Measurements from ENCODE around the gene GPD2. TPM values are rescaled to one million over a fixed set of nuclear protein-coding genes. Genes with fewer than 3 reads are reported as not detected.

The GPD2 gene
- total and polyA plus RNA-seq, 2 donors (not counting 1 experiment from before 2014, with no cell fraction given), result 5.1 to 26.8 TPM

- no peaks in the 10 kb centered on the region for H3K27me3 Mint-ChIP-seq
Observed at GRCh38 chr2:156505696-156506095, 69.5 kb downstream of the GPD2 start.

GRCh38 chr2:156511122-156511521 lies 74.9 kb downstream of the GPD2 start:
- CTCF ChIA-PET, result no interaction called here
- TF ChIP-seq EZH2 (IDR thresholded peaks at IDR 0.05; ENCODE audit: borderline replicate concordance, insufficient read depth, low read depth, low read length, poor library complexity, severe bottlenecking), result no peak
- no peak for TF ChIP-seq CTCF (IDR thresholded peaks at IDR 0.05)
- H3K9me3 Mint-ChIP-seq (ENCODE audit: insufficient read depth), result no peaks in the 10 kb centered on the region
- DNase-seq (no peak), ATAC-seq (ENCODE audit: low read depth) (no peak)
- Histone ChIP-seq H3K79me2 (ENCODE audit: control insufficient read depth, insufficient read depth, low read length) (no peaks in the 10 kb centered on the region), H3K9me3 (ENCODE audit: control extremely low read depth in 1 of 3, control insufficient read depth in 2 of 3, insufficient read depth in 1 of 3, low read length in 2 of 3) (no peaks in the 10 kb centered on the region), H3K4me3 (ENCODE audit: control extremely low read depth in 1 of 5, extremely low read depth in 1 of 5, insufficient read depth in 1 of 5, low read depth in 2 of 5, low read length in 4 of 5) (no peak overlapping the region), H3K27me3 (replicated peaks in 1 of 4; ENCODE audit: control extremely low read depth in 1 of 4, control insufficient read depth in 3 of 4, insufficient read depth in 4 of 4, low read length in 3 of 4) (no peaks in the 10 kb centered on the region), H3K4me1 (ENCODE audit: control insufficient read depth in 2 of 2, insufficient read depth in 2 of 2, low read length in 2 of 2) (no peaks in the 10 kb centered on the region), H2AFZ (ENCODE audit: insufficient read depth, low read depth, low read length, poor library complexity, severe bottlenecking) (no peak overlapping the region), H4K20me1 (ENCODE audit: control insufficient read depth, insufficient read depth, low read length, poor library complexity, severe bottlenecking) (no peaks in the 10 kb centered on the region), H3K27ac (ENCODE audit: low read length in 2 of 2) (no peak overlapping the region), H3K9ac (ENCODE audit: low read length) (no peak overlapping the region), H3K4me2 (replicated peaks; ENCODE audit: low read depth, low read length, poor library complexity, severe bottlenecking) (no peak overlapping the region), H3K36me3 (replicated peaks in 1 of 2; ENCODE audit: control extremely low read depth in 1 of 2, control insufficient read depth in 1 of 2, extremely low read depth in 1 of 2, insufficient read depth in 2 of 2, low read length in 1 of 2) (peaks cover 8 to 11% of the 10 kb centered on the region in 2 experiments)
- no peak overlapping the region for H3K27ac Mint-ChIP-seq
- H3K4me3 Mint-ChIP-seq, result no peak overlapping the region
- POLR2A ChIA-PET, result no interaction called here
- no peaks in the 10 kb centered on the region for H3K27me3 Mint-ChIP-seq
- intact Hi-C loops (cut with micrococcal nuclease), result no loop called here
- WGBS (ENCODE audit: insufficient coverage), result 100% methylated on average over 1 of the region's 1 CpG
- H3K4me1 Mint-ChIP-seq, result peaks cover 9% of the 10 kb centered on the region

More at GRCh38 chr2:156505696-156506095, 69.5 kb downstream of the GPD2 start:
- no peak overlapping the region for H2AFZ ChIP-seq (ENCODE audit: insufficient read depth, low read depth, low read length, poor library complexity, severe bottlenecking)
- TF ChIP-seq CTCF (IDR thresholded peaks at IDR 0.05) (no peak), EZH2 (IDR thresholded peaks at IDR 0.05; ENCODE audit: borderline replicate concordance, insufficient read depth, low read depth, low read length, poor library complexity, severe bottlenecking) (no peak)
- Mint-ChIP-seq H3K4me1 (peaks cover 1% of the 10 kb centered on the region), H3K4me3 (no peak overlapping the region), H3K27ac (no peak overlapping the region), H3K9me3 (ENCODE audit: insufficient read depth) (no peaks in the 10 kb centered on the region)
- H3K9me3 ChIP-seq (ENCODE audit: control extremely low read depth in 1 of 3, control insufficient read depth in 2 of 3, insufficient read depth in 1 of 3, low read length in 2 of 3), result no peaks in the 10 kb centered on the region
- no peaks in the 10 kb centered on the region for H3K79me2 ChIP-seq (ENCODE audit: control insufficient read depth, insufficient read depth, low read length)
- no peak overlapping the region for H3K4me3 ChIP-seq (ENCODE audit: control extremely low read depth in 1 of 5, extremely low read depth in 1 of 5, insufficient read depth in 1 of 5, low read depth in 2 of 5, low read length in 4 of 5)
- H3K4me1 ChIP-seq (ENCODE audit: control insufficient read depth in 2 of 2, insufficient read depth in 2 of 2, low read length in 2 of 2), result no peaks in the 10 kb centered on the region
- H3K9ac ChIP-seq (ENCODE audit: low read length), result no peak overlapping the region
- H3K4me2 ChIP-seq (replicated peaks; ENCODE audit: low read depth, low read length, poor library complexity, severe bottlenecking), result no peak overlapping the region
- H3K27me3 ChIP-seq (replicated peaks in 1 of 4; ENCODE audit: control extremely low read depth in 1 of 4, control insufficient read depth in 3 of 4, insufficient read depth in 4 of 4, low read length in 3 of 4), result no peaks in the 10 kb centered on the region
- DNase-seq (no peak), ATAC-seq (ENCODE audit: low read depth) (no peak)
- ChIA-PET CTCF (no interaction called here), POLR2A (no interaction called here)
- intact Hi-C loops (cut with micrococcal nuclease), result no loop called here
- peaks cover 0 to 2% of the 10 kb centered on the region in 2 experiments for H3K36me3 ChIP-seq (replicated peaks in 1 of 2; ENCODE audit: control extremely low read depth in 1 of 2, control insufficient read depth in 1 of 2, extremely low read depth in 1 of 2, insufficient read depth in 2 of 2, low read length in 1 of 2)
- no peaks in the 10 kb centered on the region for H4K20me1 ChIP-seq (ENCODE audit: control insufficient read depth, insufficient read depth, low read length, poor library complexity, severe bottlenecking)
- H3K27ac ChIP-seq (ENCODE audit: low read length in 2 of 2), result no peak overlapping the region
